Activated CD4-positive, alpha-beta T cell treated with anti-CD3 and anti-CD28 coated beads for 4 hours (primary cell): ENCODE data around the gene ZBED1.
"Not testable (repeated sequence)": the region's sequence is repeated elsewhere in the genome, so short reads cannot be mapped to it uniquely, and the experiment has no call there.

ENCODE experiments used
- DNase-seq, 2 donors: peaks; one replicate each; pipeline ENCODE4 v3.0.0-alpha.2; 2020

Gene ZBED1

DNA sequence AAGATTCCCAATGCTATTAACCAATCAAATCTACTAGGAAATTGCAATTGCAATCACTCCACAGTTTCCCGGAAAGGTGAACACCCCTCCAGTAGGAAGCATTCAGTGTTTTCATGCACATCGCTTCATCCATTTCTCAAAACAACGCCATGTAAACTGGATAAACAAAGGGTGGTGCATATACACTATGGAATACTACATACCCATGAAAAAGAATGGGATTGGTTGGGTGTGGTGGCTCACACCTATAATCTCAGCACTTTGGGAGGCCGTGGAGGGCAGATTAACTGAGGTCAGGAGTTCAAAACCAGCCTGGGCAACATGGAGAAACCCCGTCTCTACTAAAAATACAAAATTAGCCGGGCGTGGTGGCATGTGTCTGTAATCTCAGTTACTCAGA lies 29.1 kb downstream of the ZBED1 start:
- no peak for DNase-seq

DNA sequence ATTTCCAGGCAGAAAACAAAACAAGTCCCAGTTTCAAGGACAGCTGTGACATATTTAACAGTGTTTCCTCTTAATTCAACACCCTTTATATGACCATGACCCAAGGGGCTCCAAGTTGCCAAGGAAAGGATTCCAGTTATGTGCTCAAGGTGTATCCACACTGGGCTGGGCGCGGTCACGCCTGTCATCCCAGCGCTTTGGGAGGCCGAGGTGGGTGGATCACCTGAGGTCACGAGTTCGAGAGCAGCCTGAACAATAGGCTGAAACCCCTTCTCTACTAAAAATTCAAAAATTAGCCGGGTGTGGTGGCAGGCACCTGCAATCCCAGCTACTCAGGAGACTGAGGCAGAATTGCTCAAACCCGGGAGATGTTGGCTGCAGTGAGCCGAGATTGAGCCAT lies 29.6 kb downstream of the ZBED1 start:
- not testable (repeated sequence) for DNase-seq

DNA sequence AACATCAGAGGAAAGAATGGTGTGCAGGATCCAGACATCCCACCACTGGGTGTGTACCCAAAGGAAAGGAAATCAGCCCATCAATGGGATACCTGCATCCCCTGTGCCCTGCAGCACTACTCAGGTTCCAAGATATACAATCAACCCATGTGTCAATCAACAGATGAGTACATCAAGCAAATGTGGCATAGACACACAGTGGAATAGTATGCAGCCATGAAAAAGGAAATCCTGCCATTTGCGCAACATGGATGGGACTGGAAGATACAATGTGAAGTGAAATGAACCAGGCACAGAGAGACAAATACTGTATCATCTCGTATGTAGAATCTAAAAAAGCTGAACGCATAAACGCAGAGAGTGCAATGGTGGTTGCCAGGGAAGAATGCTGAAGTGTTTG lies 30.9 kb downstream of the ZBED1 start:
- DNase-seq, result not testable (repeated sequence)

DNA sequence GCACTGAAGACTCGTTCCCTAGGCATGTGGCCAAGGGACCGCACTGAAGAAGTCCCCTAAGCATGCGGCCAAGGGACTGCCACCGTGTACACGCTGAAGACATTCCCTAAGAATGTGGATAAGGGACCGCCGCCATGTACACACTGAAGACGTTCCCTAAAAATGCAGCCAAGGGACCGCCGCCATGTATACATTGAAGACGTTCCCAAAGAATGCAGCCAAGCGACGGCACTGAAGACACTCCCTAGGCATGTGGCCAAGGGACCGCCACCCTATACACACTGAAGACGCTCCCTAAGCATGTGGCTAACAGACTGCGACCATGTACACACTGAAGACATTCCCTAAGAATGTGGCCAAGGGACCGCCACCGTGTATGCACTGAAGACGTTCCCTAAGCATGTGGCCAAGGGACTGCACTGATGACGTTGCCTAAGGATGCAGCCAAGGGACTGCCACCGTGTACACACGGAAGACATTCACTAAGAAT lies 31.5 kb downstream of the ZBED1 start:
- DNase-seq, result no peak

DNA sequence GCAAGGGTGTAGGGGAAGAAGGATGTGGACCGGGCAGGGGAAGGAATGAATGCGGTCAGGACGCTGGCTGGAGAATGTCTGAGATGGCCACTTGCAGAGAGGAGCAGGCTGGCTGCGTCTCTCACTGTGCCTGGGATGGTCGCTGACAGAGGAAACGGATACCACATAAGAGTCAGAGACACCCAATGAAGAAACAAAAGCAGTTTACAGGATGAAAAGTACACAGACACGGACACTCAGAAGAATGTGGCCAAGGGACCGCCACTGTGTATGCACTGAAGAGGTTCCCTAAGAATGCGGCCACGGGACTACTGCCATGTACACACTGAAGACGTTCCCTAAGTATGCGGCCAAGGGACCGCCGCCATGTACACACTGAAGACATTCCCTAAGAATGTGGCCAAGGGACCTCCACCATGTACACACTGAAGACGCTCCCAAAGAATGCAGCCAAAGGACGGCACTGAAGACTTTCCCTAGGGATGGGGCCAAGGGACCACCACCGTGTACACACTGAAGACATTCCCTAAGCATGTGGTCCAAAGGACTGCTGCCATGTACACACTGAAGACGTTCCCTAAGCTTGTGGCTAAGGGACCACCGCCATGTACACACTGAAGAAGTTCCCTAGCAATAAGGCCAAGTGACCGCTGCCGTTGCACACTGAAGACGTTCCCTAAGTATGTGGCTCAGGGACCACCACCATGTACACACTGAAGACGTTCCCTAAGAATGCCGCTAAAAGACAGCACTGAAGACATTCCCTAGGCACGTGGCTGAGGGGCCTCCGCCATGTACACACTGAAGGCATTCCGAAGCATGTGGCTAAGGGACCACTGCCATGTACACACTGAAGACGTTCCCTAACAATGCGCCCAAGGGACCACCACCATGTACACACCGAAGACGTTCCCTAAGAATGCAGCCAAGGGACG lies 32.2 kb downstream of the ZBED1 start:
- DNase-seq, result no peak

DNA sequence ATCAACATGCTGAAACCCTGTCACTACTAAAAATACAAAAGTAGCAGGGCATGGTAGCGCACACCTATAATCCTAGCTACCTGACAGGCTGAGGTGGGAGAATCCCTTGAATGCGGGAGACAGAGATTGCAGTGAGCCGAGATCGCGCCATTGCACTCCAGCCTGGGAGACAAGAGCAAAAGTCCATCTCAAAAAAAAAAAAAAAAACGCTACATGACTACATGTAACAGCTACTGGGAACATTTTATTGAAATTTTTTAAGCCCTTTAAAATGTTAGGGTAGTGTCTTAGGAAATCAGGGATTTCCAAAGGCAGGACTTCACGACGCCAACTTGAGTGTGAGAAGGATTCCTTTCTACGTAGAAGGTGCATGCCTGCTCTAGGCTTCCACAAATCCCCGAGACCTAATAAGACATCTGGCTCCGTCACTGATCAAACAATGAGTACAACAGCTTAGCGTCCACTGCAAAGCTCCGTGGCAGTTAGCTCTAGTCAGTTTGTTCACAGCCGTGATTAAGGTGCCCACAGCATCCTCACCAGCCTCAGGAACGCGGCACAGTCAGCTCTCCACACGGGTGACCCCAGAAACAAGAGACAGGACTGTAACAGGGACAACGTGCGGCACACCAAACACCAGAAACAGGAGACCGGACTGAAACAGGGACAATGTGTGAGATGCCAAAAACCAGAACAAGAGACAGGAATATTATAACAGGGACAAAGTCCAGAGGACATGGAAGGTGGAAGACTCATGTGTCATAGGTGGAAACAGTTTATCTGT lies 33.7 kb downstream of the ZBED1 start:
- DNase-seq, result no peak

DNA sequence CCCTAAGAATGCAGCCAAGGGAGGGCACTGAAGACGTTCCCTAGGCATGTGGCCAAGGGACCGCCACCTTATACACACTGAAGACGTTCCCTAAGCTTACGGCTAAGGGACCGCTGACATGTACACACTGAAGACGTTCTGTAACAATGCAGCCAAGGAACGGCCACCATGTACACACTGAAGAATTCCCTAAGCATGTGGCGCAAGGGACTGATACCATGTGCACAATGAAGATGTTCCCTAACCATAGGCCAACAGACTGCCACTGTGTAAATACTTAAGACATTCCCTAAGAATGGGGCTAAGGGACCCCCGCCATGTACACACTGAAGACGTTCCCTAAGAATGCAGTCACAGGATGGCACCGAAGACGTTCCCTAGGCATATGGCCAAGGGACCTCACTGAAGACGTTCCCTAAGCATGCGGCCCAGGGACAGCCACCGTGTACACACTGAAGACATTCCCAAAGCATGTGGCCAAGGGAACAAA lies 36.1 kb downstream of the ZBED1 start:
- no peak for DNase-seq

DNA sequence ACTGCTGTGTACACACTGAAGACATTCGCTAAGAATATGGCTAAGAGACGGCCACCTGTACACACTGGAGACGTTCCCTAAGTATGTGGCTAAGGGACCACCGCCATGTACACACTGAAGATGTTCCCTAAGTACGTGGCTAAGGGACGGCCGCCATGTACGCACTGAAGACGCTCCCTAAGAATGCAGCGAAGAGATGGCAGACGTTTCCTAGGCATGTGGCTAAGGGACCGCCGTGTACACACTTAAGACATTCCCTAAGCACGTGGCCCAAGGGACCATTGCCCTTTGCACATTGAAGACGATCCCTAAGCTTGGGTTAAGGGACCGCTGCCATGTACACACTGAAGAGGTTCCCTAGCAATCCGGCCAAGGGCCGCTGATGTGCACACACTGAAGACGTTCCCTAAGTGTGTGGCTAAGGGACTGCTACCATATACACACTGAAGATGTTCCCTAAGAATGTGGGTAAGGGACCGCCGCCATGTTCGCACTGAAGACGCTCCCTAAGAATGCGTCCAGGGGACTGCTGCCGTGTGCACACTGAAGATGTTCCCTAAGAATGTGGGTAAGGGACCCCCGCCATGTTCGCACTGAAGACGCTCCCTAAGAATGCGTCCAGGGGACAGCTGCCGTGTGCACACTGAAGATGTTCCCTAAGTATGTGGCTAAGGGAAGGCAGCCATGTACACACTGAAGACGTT lies 36.7 kb downstream of the ZBED1 start:
- no peak for DNase-seq

DNA sequence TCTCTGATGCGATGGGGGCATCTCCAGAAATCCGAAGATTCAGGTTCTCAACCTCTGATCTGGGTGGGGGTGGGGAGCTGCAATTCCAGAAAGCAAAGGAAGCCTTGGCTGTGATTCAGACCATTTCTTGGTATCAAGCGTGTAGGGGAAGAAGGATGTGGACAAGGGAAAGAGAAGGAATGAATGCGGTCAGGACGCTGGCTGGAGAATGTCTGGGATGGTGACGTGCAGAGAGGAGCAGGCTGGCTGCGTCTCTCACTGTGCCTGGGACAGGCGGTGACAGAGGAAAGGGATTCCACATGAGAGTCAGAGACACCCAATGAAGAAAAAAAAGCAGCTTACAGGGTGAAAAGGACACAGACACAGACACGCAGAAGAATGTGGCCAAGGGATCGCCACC lies 37.3 kb downstream of the ZBED1 start:
- DNase-seq, result not testable (repeated sequence)

DNA sequence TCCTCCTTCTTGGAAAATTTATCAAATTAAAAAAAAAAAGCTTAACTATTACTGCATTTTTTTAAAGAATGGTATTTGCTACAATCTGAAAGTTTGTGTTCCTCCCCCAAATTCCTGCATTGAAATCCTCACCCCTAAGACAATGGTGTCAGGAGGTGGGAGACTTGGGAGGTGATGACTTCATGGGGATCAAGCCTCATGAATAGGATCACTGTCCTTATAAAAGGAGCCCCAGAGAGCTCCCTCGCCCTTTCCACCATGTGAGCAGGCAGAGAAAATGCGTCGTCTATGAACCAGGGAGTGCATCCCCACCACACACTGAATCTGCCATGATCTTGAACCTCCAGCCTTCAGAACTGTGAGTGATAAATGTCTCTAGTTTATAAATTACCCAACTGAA lies 38.0 kb downstream of the ZBED1 start:
- no peak for DNase-seq

DNA sequence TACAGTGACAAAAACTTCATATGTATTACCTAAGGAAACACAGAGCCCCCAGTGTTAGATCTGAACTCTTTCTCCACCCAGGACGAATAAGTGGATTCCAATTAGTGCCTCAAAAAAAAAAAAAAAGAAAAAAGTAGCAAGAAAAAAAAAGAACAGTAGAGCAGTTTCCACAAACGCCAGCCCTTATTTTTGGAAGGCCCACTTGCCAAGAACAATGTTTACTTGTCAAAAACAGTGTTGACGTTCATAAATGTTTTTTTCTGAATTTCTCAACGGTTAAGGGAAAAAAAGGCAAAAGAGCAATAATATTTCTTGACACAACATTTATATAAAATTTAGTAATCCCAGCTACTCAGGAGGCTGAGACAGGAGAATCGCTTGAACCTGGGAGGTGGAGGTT lies 38.7 kb downstream of the ZBED1 start:
- DNase-seq, result no peak

DNA sequence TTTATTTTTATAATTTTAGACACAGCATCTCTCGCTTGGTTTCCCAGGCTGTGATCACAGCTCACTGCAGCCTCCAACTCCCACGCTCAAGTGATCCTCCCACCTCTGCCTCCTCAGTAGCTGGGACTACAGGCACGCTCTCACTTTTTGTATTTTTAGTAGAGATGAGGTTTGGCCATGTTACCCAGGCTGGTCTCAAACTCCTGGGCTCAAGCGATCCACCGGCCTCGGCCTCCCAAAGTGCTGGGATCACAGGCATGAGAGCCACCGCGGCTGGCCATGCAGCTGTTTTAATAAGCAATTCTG lies 39.1 kb downstream of the ZBED1 start:
- no peak for DNase-seq

DNA sequence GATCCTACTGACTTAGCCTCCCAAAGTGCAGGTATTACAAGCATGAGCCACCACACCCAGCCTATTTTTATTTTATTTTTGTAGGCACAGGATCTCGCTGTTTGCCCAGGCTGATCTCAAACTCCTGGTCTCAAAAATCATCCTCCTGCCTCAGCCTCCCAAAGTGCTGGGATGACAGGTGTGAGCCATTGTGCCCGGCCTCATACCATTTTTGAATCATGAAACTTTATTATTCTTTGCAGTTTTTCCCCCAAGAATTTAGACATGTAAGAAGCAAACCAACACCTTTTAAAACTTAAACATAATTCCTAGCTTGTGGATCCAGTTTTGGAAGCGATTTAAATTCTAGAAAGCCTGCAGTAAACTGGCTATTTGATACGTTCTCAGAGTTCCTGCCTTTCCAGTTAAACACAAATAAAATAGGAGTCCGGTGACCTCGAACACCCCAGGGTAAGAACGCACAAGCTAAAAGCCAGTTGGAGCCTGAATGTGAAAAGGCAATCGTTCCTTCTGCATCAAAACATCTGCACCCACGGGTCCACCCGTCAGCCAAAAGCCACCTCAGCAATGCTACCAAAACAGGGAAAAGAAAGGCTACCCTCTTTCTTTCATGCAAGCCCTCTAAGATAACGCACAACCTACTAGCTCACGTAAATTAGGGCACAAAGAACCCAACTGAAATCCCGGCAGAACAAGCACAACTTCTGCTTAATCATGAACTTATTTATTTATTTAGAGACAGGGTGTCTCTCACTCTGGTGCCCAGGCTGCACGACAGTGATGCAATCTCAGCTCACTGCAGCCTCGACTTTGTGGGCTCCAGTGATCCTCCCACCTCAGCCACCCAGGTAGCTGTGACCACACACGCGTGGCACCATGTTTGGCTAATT lies 39.7 kb downstream of the ZBED1 start:
- DNase-seq, result not testable (repeated sequence)

DNA sequence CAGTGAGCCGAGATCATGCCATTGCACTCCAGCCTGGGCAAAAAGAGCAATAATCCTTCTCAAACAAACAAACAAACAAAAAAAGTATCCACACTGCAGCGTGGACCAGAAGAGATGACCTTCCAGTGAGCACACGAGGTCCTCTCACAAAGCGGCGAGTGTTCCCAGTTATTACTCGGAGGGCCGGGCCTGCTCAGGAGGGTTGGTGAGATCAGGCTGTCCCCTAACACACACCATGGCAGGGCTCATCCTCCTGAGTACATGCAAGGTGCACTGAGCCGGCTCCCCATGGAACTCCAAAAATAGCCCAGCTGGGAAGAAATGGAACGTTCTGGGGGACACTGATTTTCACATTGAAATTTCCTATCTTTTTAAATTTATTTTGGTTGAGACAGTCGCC lies 40.7 kb downstream of the ZBED1 start:
- not testable (repeated sequence) for DNase-seq

DNA sequence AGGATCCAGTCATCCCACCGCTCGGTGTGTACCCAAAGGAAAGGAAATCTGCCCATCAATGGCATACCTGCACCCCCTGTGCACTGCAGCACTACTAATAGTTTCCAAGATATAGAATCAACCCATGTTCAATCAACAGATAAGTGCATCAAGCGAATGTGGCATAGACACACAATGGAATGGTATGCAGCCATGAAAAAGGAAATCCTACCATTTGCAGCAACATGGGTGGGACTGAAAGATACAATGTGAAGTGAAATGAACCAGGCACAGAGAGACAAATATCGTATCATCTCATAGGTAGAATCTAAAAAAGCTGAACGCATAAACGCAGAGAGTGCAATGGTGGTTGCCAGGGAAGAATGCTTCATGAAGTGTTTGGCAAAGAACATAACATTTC lies 42.5 kb downstream of the ZBED1 start:
- no peak for DNase-seq

DNA sequence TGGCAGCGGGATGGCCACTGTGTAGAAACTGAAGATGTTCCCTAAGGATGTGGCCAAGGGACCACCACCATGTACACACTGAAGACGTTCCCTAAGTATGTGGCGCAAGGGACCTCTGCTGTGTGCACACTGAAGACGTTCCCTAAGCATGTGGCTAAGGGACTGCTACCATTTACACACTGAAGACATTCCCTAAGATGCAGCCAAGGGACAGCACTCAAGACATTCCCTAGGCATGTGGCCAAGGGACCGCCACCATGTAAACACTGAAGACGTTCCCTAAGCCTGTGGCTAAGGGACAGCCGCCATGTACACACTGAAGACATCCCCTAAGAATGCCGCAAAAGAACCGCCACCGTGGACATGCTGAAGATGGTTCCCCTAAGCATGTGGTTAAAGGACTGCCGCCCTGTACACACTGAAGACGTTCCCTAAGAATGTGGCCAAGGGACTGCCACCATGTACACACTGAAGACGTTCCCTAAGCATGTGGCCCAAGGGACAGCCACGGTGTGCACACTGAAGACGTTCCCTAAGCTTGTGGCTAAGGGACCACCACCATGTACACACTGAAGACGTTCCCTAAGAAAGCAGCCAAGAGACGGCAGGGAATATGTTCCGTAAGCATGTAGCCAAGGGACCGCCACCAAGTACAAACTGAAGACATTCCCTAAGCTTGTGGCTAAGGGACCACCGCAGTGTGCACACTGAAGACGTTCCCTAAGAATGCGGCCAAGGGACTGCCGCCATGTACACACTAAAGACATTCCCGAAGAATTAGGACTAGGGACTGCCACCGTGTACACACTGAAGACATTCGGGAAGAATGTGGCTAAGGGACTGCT lies 43.3 kb downstream of the ZBED1 start:
- no peak for DNase-seq

DNA sequence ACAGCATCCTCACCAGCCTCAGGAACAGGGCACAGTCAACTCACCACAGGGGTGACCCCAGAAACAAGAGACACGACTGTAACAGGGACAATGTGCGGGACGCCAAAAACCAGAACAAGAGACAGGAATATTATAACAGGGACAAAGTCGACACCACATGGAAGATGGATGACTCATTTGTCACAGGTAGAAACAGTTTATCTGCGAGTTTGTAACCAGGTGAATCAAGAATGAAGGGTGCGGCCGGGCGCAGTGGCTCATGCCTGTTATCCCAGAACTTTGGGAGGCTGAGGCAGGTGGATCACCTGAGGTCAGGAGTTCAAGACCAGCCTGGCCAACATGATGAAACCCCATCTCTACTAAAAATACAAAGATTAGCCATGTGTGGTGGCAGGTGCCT lies 44.7 kb downstream of the ZBED1 start:
- not testable (repeated sequence) for DNase-seq

DNA sequence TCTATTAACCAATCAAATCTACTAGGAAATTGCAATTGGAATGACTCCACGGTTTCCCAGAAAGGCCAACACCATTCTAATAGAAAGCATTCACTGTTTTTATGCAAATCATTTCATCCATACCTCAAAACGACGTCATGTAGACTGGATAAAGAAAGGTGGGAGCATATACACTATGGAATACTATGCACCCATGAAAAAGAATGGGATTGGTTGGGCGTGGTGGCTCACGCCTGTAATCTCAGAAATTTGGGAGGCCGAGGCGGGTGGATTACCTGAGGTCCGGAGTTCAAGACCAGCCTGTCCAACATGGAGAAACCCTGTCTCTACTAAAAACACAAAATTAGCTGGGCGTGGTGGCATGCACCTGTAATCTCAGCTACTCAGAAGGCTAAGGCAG lies 46.2 kb downstream of the ZBED1 start:
- DNase-seq, result not testable (repeated sequence)

DNA sequence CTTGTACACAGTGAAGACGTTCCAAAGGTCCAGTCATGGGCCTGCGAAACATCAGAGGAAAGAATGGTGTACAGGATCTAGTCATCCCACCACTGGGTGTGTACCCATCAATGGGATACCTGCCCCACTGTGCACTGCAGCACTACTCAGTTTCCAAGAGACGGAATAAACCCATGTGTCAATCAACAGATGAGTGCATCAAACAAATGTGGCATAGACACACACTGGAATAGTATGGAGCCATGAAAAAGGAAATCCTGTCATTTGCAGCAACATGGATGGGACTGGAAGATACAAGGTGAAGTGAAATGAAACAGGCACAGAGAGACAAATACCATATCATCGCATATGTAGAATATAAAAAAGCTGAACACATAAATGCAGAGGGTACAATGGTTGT lies 48.0 kb downstream of the ZBED1 start:
- DNase-seq, result no peak

DNA sequence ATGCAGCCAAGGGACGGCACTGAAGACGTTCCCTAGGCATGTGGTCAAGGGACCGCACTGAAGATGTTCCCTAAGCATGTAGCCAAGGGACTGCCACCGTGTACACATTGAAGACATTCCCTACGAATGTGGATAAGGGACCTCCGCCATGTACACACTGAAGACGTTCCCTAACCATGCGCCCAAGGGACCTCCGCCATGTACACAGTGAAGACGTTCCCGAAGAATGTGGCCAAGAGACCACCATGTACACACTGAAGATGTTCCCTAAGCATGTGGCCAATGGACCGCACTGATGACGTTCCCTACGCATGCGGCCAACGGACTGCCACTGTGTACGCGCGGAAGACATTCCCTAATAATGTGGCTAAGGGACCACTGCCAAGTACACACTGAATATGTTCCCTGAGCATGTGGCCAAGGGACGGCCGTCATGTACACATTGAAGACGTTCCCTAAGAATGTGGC lies 48.4 kb downstream of the ZBED1 start:
- no peak for DNase-seq
